ENCODE measurements around the gene CCZ1.
"Not testable (repeated sequence)": the region's sequence is repeated elsewhere in the genome, so short reads cannot be mapped to it uniquely, and the experiment has no call there.

Gene CCZ1

GRCh38 chr7:5924180-5924579 is 25.6 kb downstream of the CCZ1 start:
- not testable (repeated sequence) for DNase-seq

- not testable (repeated sequence) for DNase-seq
Observed at GRCh38 chr7:5924630-5925029, 26.1 kb downstream of the CCZ1 start.

GRCh38 chr7:5926263-5926870 is 27.8 kb downstream of the CCZ1 start:
- DNase-seq = not testable (repeated sequence)

- DNase-seq = not testable (repeated sequence)
Observed at GRCh38 chr7:5930290-5930689, 31.8 kb downstream of the CCZ1 start.

- DNase-seq = not testable (repeated sequence)
Observed at GRCh38 chr7:5931250-5931649, 32.7 kb downstream of the CCZ1 start.

- DNase-seq = not testable (repeated sequence)
Observed at GRCh38 chr7:5931905-5932644, 33.5 kb downstream of the CCZ1 start.

GRCh38 chr7:5934945-5935450 is 36.5 kb downstream of the CCZ1 start:
- not testable (repeated sequence) for DNase-seq

- DNase-seq = not testable (repeated sequence)
Observed at GRCh38 chr7:5963205-5963604, 64.7 kb downstream of the CCZ1 start.

- not testable (repeated sequence) for DNase-seq
Observed at GRCh38 chr7:5963810-5964209, 65.3 kb downstream of the CCZ1 start.

GRCh38 chr7:5970347-5970911 is 71.9 kb downstream of the CCZ1 start, which contains the start of gene RSPH10B:
Gene RSPH10B (minus strand): TSS chr7:5970689. CDS start chr7:5967116, 3,573 bp downstream.
- DNase-seq = not testable (repeated sequence)

- not testable (repeated sequence) for DNase-seq
Observed at GRCh38 chr7:5973580-5973979, 75.0 kb downstream of the CCZ1 start.
